Thoracic aorta (tissue), 2 donors: ENCODE data around the gene DNAH7. TPM values are rescaled to one million over a fixed set of nuclear protein-coding genes. Genes with fewer than 3 reads are reported as not detected.

Experiments used
- ATAC-seq: fragments of 150-250 bp; one replicate; pipeline ENCODE4 v1.8.0; 2017; ENCODE audit warnings: low read depth; ENCODE audit not compliant: insufficient number of reproducible peaks, low FRiP score
- DNase-seq: peaks from one replicate; pipeline ENCODE4 v3.0.0-alpha.2; 2020; ENCODE audit warnings: low spot score
- H3K27ac ChIP-seq, 2 donors: fragments of 200-600 bp; sonication (generic); 1 replicate in 1 of 2; 2 replicates in 1 of 2; pipeline ENCODE4 v1.5.1; 2016; ENCODE audit warnings: mild to moderate bottlenecking in 2 of 2, moderate library complexity in 2 of 2
- H3K27me3 ChIP-seq: fragments of 200-600 bp; sonication (generic); replicated peaks from 2 replicates; pipeline ENCODE4 v1.6.0; 2016; ENCODE audit warnings: mild to moderate bottlenecking; ENCODE audit not compliant: insufficient read depth
- H3K36me3 ChIP-seq: fragments of 200-600 bp; sonication (generic); one replicate; pipeline ENCODE4 v1.5.1; 2016
- H3K4me1 ChIP-seq, 2 donors: fragments of 200-600 bp; sonication (generic); 1 replicate in 1 of 2; 2 replicates in 1 of 2; pipeline versions ENCODE4 v1.5.1 to v1.6.0; 2016; ENCODE audit warnings: low read depth in 2 of 2, mild to moderate bottlenecking in 1 of 2; ENCODE audit not compliant: control insufficient read depth in 1 of 2
- H3K4me3 ChIP-seq: fragments of 200-600 bp; sonication (generic); 2 replicates; pipeline ENCODE4 v1.5.1; 2016; ENCODE audit warnings: mild to moderate bottlenecking
- H3K9me3 ChIP-seq: fragments of 200-600 bp; sonication (generic); 2 replicates; pipeline ENCODE4 v1.5.1; 2016
- total RNA-seq, 2 donors: library from RNA; depleted of rRNA; stranded (reverse); fragments of >200 nt; gene quantifications; one replicate each; pipeline versions ENCODE4 v1.1.0 to v1.2.3, GENCODE V29; 2016
- TF ChIP-seq, protein P1 (sequence below): fragments of 200-600 bp; sonication (generic); IDR thresholded peaks from one replicate; pipeline ENCODE4 v1.5.1; 2019; ENCODE audit warnings: antibody characterized with exemption

DNAH7 gene
- total RNA-seq = 1 to 10 TPM in 1 of 2 donors, under 1 TPM in 1; 0.68 to 2.0 TPM

DNA sequence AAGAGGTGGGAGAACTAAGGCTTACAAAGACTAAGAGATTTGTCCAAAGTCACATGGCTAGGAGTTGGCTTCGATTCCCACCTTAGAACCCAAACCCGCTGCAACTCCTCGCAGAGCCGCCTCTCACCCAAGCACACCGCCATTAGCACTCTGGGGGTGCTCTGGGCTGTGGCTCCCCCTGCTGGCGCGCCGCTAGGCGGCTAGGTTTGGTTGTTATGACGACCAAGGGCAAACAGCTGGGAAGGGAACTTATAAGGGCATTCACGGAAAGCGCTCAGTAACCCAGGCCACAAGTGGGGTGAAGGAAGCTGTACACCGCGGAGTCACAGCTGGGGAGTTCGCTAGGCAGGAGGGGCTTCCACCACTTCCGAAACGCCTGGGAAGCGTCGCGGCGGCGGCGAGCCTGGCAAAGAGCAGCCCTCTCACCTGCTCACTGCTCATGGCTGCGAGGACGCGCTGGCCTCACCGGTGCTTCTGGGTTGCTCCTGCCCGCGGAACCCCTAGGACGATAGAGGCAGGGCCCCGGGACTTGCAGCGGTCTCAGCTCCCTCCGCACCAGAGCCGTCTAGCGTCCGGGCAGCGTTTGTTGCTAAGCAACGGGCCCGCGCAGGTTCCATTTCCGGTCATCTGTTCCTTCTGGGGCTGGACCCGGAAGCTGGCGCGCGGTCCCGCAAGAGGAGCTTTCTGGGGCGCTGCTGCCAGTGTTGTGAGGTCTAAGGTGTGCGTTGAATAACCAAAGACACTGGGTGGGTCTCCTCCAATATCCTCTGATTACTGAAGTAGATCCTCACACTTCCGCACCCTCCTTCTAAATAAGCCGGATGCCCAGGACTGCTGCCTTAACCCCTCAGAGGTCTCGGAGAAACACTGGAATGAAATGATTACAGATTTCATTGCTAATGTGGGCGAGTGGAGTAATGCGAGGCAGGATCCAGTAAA, at the start of gene DNAH7:
TSS of gene DNAH7 (minus strand) at position 567 of the 939 bp plus-strand sequence. CDS start at position 441, 126 bp downstream.
- DNase-seq = peak; percentile 38
- TF ChIP-seq, protein P1, sequence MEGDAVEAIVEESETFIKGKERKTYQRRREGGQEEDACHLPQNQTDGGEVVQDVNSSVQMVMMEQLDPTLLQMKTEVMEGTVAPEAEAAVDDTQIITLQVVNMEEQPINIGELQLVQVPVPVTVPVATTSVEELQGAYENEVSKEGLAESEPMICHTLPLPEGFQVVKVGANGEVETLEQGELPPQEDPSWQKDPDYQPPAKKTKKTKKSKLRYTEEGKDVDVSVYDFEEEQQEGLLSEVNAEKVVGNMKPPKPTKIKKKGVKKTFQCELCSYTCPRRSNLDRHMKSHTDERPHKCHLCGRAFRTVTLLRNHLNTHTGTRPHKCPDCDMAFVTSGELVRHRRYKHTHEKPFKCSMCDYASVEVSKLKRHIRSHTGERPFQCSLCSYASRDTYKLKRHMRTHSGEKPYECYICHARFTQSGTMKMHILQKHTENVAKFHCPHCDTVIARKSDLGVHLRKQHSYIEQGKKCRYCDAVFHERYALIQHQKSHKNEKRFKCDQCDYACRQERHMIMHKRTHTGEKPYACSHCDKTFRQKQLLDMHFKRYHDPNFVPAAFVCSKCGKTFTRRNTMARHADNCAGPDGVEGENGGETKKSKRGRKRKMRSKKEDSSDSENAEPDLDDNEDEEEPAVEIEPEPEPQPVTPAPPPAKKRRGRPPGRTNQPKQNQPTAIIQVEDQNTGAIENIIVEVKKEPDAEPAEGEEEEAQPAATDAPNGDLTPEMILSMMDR = peak; percentile 57
- ATAC-seq = peak; percentile 67
- Histone ChIP-seq H3K4me1 (peaks cover 0 to 4% of the 10 kb centered on the region in 2 donors), H3K9me3 (no peaks in the 10 kb centered on the region), H3K27ac (peak within 1 kb of the TSS; percentile 42 to 49), H3K36me3 (no peaks in the 10 kb centered on the region), H3K4me3 (peak within 1 kb of the TSS; percentile 84), H3K27me3 (no peaks in the 10 kb centered on the region)

DNA sequence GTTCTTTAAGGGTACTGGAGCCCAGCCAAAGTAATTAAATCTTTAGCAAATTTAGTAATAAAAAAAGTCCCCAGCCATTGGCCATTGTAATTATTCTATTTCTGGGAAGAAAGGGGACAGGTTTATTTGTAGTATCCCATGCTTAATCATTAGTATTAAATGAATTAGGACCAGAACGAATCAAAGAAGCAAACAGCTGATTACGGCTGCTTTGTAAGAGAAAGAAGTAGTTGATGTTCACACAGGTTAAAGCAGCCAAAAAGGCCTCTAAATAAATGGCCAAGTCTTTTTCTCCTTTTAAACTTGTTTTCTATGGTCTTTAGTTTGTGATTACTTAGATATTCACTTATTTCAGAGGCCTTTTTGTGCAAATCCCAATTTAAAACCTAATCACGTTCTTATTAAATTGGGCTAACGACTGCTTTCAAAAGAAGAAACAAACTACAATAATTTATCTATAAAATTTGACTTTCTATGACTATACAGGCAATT, 48.6 kb upstream of the DNAH7 start:
- Histone ChIP-seq H3K4me3 (no peak overlapping the region), H3K36me3 (no peaks in the 10 kb centered on the region), H3K4me1 (peaks cover 13 to 23% of the 10 kb centered on the region in 2 donors), H3K27me3 (no peaks in the 10 kb centered on the region), H3K9me3 (no peaks in the 10 kb centered on the region), H3K27ac (no peak overlapping the region)
- TF ChIP-seq, protein P1 = no peak
- no peak for ATAC-seq
- no peak for DNase-seq

DNA sequence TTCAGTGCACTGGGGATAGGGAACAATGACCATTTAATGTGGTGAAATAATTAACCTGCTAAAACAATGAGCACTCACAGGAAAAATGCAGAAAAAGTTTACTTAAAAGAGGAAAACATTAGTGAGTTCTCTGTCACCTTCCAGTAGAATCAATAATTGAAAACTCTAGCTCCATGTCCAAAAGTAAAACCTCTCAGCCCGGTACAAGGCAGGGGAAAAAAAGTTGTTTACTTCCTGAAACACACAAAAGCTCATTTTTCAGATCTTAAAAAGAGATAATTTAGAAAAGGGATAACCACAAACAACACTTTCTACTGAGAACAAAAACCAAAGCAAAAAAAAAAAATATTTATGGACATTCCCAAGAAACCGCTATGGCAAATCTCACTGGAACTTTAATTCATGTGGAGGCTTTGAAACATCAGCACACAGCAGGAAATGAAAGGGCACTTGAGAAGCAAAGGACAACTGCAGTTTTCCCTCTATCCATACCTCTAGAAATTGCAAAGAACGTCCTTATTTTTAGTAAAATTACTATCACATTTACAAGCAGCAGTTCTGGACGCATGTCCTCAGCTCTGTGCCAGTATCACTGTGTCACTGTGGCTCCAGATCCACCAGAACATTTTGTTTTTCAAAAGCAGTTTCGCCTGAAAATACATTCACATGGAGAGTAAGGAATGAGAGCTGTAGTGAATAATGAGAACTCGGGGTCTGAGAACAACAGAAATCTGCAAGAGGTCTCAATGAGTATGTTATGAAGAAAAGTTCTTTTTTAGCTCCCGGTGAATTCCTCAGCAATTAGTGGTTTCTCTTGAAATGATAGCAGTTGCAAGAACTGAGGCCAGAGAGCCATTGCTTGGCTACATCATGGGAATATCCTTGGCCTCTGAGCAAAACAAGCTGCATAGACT, 44.7 kb upstream of the DNAH7 start:
- H3K4me3 ChIP-seq = peak overlapping the region; percentile 48
- TF ChIP-seq, protein P1 = no peak
- H3K27ac ChIP-seq = peak overlapping the region; percentile 67 to 70
- H3K4me1 ChIP-seq = peaks cover 17 to 35% of the 10 kb centered on the region in 2 donors
- no peaks in the 10 kb centered on the region for H3K27me3 ChIP-seq
- ATAC-seq (peak; percentile 36), DNase-seq (no peak)
- H3K36me3 ChIP-seq = no peaks in the 10 kb centered on the region
- H3K9me3 ChIP-seq = no peaks in the 10 kb centered on the region

DNA sequence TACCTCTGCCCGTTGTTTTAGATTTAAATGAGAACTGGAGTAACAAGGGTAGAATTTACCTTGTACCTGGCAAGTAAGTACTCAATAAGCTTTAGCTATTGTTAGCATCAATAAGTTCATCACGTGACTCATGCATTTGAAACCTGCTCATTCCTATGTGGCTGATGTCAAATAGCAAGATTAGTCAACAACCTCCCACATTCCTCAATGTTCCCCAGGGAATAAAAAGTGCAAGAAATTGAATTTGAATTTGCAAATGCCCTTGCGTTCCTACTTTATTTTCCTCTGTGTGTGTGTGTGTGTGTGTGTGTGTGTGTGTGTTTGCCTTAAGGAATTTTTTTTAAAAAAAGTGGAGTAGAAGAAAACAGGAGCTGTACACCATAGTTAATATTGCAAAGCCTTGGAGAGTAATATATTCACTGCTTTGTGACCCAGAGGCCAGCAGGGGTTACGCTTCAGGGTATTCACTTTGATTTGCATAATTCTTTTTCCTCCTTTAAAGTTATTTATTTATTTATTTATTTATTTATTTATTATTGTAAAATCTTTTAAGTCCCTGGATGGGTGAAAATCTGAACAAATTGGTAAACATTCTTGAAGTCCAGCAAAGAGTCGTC, 43.9 kb upstream of the DNAH7 start:
- Histone ChIP-seq H3K27me3 (no peaks in the 10 kb centered on the region), H3K36me3 (no peaks in the 10 kb centered on the region), H3K27ac (peak overlapping the region; percentile 67 to 70), H3K4me1 (peaks cover 17 to 35% of the 10 kb centered on the region in 2 donors), H3K9me3 (no peaks in the 10 kb centered on the region), H3K4me3 (no peak overlapping the region)
- ATAC-seq = peak; percentile 42
- TF ChIP-seq, protein P1 = no peak
- DNase-seq = no peak
